Colonic mucosa (tissue), 4 donors: ENCODE results near the gene PATJ. TPM values are rescaled to one million over a fixed set of nuclear protein-coding genes. Genes with fewer than 3 reads are reported as not detected.

Experiments
- DNase-seq: peaks from one replicate; pipeline ENCODE4 v3.0.0-alpha.2; 2020
- H3K27ac ChIP-seq: fragments of 200-600 bp; one replicate; pipeline ENCODE4 v1.8.0; 2021
- H3K27me3 ChIP-seq: fragments of 200-600 bp; one replicate; pipeline ENCODE4 v1.8.0; 2021
- H3K36me3 ChIP-seq: fragments of 200-600 bp; one replicate; pipeline ENCODE4 v1.8.0; 2021
- H3K4me1 ChIP-seq: fragments of 200-600 bp; one replicate; pipeline ENCODE4 v1.8.0; 2021; ENCODE audit warnings: mild to moderate bottlenecking
- H3K4me3 ChIP-seq: fragments of 200-600 bp; one replicate; pipeline ENCODE4 v1.8.0; 2021
- H3K9ac ChIP-seq, 2 donors: one replicate each; pipeline ENCODE4 v1.7.0; 2013; ENCODE audit warnings: control low read depth in 2 of 2, low read depth in 2 of 2, low read length in 2 of 2
- H3K9me3 ChIP-seq: fragments of 200-600 bp; one replicate; pipeline ENCODE4 v1.8.0; 2021
- intact Hi-C: fragments of 100-400 bp; cut with DNase I; formaldehyde crosslinking; loops from one replicate; pipeline ENCODE4 v1.14.1; 2022
- total RNA-seq, 2 donors: library from RNA; stranded (reverse); fragmentation: NEBNext Ultra II Directional in 1 of 2; extraction: Animal tissue kit (Norgen Biotek cat#: 25700) in 1 of 2; gene quantifications; one replicate each; pipeline ENCODE4 v1.2.1, GENCODE V29; 2021
- TF ChIP-seq, protein P1 (sequence below): fragments of 200-600 bp; IDR thresholded peaks from one replicate; pipeline ENCODE4 v1.8.0; 2022; ENCODE audit warnings: antibody characterized with exemption, mild to moderate bottlenecking
- donor health status: healthy.
- donor health status: DM: no; HTN: no; CAD: no.
- donor health status: DM: no; HTN: no; CAD: no.

The PATJ gene
- total RNA-seq, 2 donors from 2014 or later: 65.6 to 69.0 TPM

GRCh38 chr1:61983236-61983635 lies 241.0 kb downstream of the PATJ start:
- Histone ChIP-seq H3K27ac (no peak overlapping the region), H3K4me3 (no peak overlapping the region), H3K4me1 (no peaks in the 10 kb centered on the region), H3K36me3 (no peaks in the 10 kb centered on the region), H3K9ac (no peak overlapping the region), H3K27me3 (no peaks in the 10 kb centered on the region), H3K9me3 (no peaks in the 10 kb centered on the region)
- intact Hi-C loops: no loop called here
- no peak for DNase-seq
- TF ChIP-seq, protein P1, sequence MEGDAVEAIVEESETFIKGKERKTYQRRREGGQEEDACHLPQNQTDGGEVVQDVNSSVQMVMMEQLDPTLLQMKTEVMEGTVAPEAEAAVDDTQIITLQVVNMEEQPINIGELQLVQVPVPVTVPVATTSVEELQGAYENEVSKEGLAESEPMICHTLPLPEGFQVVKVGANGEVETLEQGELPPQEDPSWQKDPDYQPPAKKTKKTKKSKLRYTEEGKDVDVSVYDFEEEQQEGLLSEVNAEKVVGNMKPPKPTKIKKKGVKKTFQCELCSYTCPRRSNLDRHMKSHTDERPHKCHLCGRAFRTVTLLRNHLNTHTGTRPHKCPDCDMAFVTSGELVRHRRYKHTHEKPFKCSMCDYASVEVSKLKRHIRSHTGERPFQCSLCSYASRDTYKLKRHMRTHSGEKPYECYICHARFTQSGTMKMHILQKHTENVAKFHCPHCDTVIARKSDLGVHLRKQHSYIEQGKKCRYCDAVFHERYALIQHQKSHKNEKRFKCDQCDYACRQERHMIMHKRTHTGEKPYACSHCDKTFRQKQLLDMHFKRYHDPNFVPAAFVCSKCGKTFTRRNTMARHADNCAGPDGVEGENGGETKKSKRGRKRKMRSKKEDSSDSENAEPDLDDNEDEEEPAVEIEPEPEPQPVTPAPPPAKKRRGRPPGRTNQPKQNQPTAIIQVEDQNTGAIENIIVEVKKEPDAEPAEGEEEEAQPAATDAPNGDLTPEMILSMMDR: no peak

GRCh38 chr1:61992257-61992656 lies 250.0 kb downstream of the PATJ start:
- no peak overlapping the region for H3K9ac ChIP-seq
- no peak for DNase-seq
- intact Hi-C loops: no loop called here
- H3K9me3 ChIP-seq: no peaks in the 10 kb centered on the region
- H3K36me3 ChIP-seq: no peaks in the 10 kb centered on the region
- H3K4me1 ChIP-seq: no peaks in the 10 kb centered on the region
- no peak overlapping the region for H3K27ac ChIP-seq
- no peak overlapping the region for H3K4me3 ChIP-seq
- TF ChIP-seq, protein P1: no peak
- no peaks in the 10 kb centered on the region for H3K27me3 ChIP-seq

DNA sequence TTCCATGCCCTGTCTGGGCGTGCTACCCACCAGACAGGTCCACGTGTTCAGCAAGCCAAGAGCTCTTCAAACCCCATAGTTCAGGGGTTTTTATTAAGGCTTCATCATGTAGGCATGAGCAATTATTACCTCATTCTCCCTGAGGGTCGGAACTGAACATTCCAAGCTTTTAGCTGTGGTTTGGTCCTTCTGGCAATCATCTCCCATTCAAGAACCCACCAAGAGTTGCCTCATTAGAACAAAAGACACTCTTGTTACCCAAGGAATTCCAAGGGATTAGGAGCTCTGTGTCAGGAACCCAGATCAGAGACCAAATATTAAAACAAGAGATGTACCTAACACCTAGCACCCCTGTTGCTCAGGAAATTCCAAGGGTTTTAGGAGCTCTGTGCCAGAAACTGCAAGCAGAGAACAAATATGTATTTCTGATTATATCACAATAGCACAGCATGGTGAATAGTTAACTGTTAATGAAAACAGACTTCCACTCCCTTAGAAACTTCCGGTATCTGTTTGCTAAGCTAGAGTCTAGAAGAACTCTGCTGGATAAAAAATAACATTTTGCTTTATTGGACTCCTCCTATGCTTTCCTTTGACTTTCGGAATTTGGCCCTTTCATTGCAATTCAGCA lies 251.2 kb downstream of the PATJ start:
- DNase-seq: no peak
- H3K27me3 ChIP-seq: no peaks in the 10 kb centered on the region
- H3K4me1 ChIP-seq: no peaks in the 10 kb centered on the region
- intact Hi-C loops: no loop called here
- TF ChIP-seq, protein P1: no peak
- H3K36me3 ChIP-seq: no peaks in the 10 kb centered on the region
- H3K9me3 ChIP-seq: no peaks in the 10 kb centered on the region
- H3K27ac ChIP-seq: no peak overlapping the region
- no peak overlapping the region for H3K4me3 ChIP-seq
- no peak overlapping the region for H3K9ac ChIP-seq

GRCh38 chr1:61995641-61996040 lies 253.4 kb downstream of the PATJ start:
- Histone ChIP-seq H3K4me1 (no peaks in the 10 kb centered on the region), H3K27ac (no peak overlapping the region), H3K9me3 (no peaks in the 10 kb centered on the region), H3K27me3 (no peaks in the 10 kb centered on the region), H3K9ac (no peak overlapping the region), H3K4me3 (no peak overlapping the region), H3K36me3 (no peaks in the 10 kb centered on the region)
- intact Hi-C loops: no loop called here
- TF ChIP-seq, protein P1: no peak
- DNase-seq: no peak

DNA sequence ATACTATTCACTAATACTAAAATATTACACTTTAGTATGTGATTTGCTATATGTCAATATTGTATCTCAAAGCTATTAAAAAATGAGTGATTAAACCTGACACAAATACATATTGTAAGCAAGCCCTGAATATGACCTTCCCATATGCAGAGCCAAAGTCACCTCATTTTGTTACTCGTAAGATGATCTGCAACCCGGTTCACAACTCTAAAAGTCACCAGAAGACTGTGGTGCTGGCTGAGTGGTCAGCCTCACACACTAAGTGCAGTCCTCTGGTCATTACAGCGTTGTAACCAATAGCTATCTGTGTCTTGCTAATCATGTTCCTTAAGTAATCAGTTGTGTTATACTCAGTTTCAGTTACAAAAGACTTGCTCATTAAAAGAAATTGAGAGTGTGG lies 254.8 kb downstream of the PATJ start:
- Histone ChIP-seq H3K27ac (no peak overlapping the region), H3K9me3 (no peaks in the 10 kb centered on the region), H3K4me3 (no peak overlapping the region), H3K27me3 (no peaks in the 10 kb centered on the region), H3K36me3 (no peaks in the 10 kb centered on the region), H3K4me1 (no peaks in the 10 kb centered on the region), H3K9ac (no peak overlapping the region)
- intact Hi-C loops: no loop called here
- TF ChIP-seq, protein P1: no peak
- DNase-seq: no peak
